Duodenal mucosa (tissue), 2 donors: ENCODE results near the gene PCDHGA3.
A peak's percentile ranks its signal among the peaks of the same experiment; 100 is the strongest.
"Not testable (repeated sequence)": the region's sequence is repeated elsewhere in the genome, so short reads cannot be mapped to it uniquely, and the experiment has no call there.

Source experiments
- H3K27ac ChIP-seq: one replicate; pipeline ENCODE4 v1.7.0; 2013; ENCODE audit warnings: low read depth, low read length
- H3K27me3 ChIP-seq, 2 donors: one replicate each; pipeline ENCODE4 v1.7.0; 2013; ENCODE audit warnings: low read length in 2 of 2, control low read depth in 1 of 2; ENCODE audit not compliant: insufficient read depth in 2 of 2, control insufficient read depth in 1 of 2
- H3K36me3 ChIP-seq, 2 donors: one replicate each; pipeline ENCODE4 v1.7.0; 2013; ENCODE audit warnings: low read length in 2 of 2, control low read depth in 1 of 2; ENCODE audit not compliant: insufficient read depth in 2 of 2, control insufficient read depth in 1 of 2
- H3K4me1 ChIP-seq, 2 donors: one replicate each; pipeline ENCODE4 v1.7.0; 2013; ENCODE audit warnings: low read length in 2 of 2, control low read depth in 1 of 2; ENCODE audit not compliant: insufficient read depth in 2 of 2, control insufficient read depth in 1 of 2
- H3K4me3 ChIP-seq, 2 donors: one replicate each; pipeline ENCODE4 v1.7.0; 2013; ENCODE audit warnings: low read length in 2 of 2, low read depth in 1 of 2
- H3K9ac ChIP-seq, 2 donors: one replicate each; pipeline ENCODE4 v1.7.0; 2013; ENCODE audit warnings: low read length in 2 of 2, low read depth in 1 of 2
- H3K9me3 ChIP-seq, 2 donors: one replicate each; pipeline ENCODE4 v1.7.0; 2013; ENCODE audit warnings: low read length in 2 of 2, control low read depth in 1 of 2; ENCODE audit not compliant: control insufficient read depth in 1 of 2

Gene PCDHGA3

GRCh38 chr5:141345327-141345726, 1.7 kb downstream of the PCDHGA3 start:
- Histone ChIP-seq H3K9me3 (peaks cover 12 to 29% of the 10 kb centered on the region in 2 donors), H3K9ac (no peak overlapping the region), H3K4me1 (no peaks in the 10 kb centered on the region), H3K27ac (no peak overlapping the region), H3K4me3 (no peak overlapping the region), H3K36me3 (no peaks in the 10 kb centered on the region), H3K27me3 (no peaks in the 10 kb centered on the region)

- not testable (repeated sequence) for H3K27ac ChIP-seq, H3K27me3 ChIP-seq, H3K9ac ChIP-seq, H3K36me3 ChIP-seq, H3K4me3 ChIP-seq, H3K4me1 ChIP-seq
- peaks cover 12 to 27% of the 10 kb centered on the region in 2 donors for H3K9me3 ChIP-seq
Observed at GRCh38 chr5:141346017-141346416, 2.4 kb downstream of the PCDHGA3 start.

GRCh38 chr5:141349917-141350619, 6.4 kb downstream of the PCDHGA3 start, which contains the start of gene PCDHGB1:
Gene PCDHGB1, plus strand, starts transcription at chr5:141350099. Its CDS starts 162 bp downstream, at chr5:141350261.
- H3K4me1 ChIP-seq: no peaks in the 10 kb centered on the region
- peaks cover 12 to 14% of the 10 kb centered on the region in 2 donors for H3K9me3 ChIP-seq
- no peaks in the 10 kb centered on the region for H3K36me3 ChIP-seq
- no peak within 1 kb of the TSS for H3K27ac ChIP-seq
- H3K9ac ChIP-seq: no peak within 1 kb of the TSS
- no peaks in the 10 kb centered on the region for H3K27me3 ChIP-seq
- no peak within 1 kb of the TSS for H3K4me3 ChIP-seq

- Histone ChIP-seq H3K27me3 (no peaks in the 10 kb centered on the region), H3K9me3 (peaks cover 18 to 20% of the 10 kb centered on the region in 2 donors), H3K4me1 (no peaks in the 10 kb centered on the region), H3K36me3 (no peaks in the 10 kb centered on the region), H3K4me3 (peak overlapping the region in 1 of 2 donors; percentile 29), H3K27ac (no peak overlapping the region), H3K9ac (no peak overlapping the region)
Observed at GRCh38 chr5:141351591-141351990, 8.0 kb downstream of the PCDHGA3 start.

- no peaks in the 10 kb centered on the region for H3K27me3 ChIP-seq
- H3K4me3 ChIP-seq: peak within 1 kb of the TSS in 1 of 2 donors; percentile 13
- H3K9ac ChIP-seq: no peak within 1 kb of the TSS
- no peaks in the 10 kb centered on the region for H3K36me3 ChIP-seq
- H3K9me3 ChIP-seq: peaks cover 25 to 28% of the 10 kb centered on the region in 2 donors
- H3K4me1 ChIP-seq: no peaks in the 10 kb centered on the region
- no peak within 1 kb of the TSS for H3K27ac ChIP-seq
Observed at GRCh38 chr5:141354900-141355469, 11.4 kb downstream of the PCDHGA3 start, which contains the start of gene PCDHGA4. Gene PCDHGA4, plus strand, starts transcription at chr5:141355021. Its CDS starts 87 bp downstream, at chr5:141355108.

GRCh38 chr5:141355641-141356040, 12.0 kb downstream of the PCDHGA3 start:
- H3K36me3 ChIP-seq: no peaks in the 10 kb centered on the region
- no peaks in the 10 kb centered on the region for H3K4me1 ChIP-seq
- no peak overlapping the region for H3K9ac ChIP-seq
- peaks cover 31% of the 10 kb centered on the region in 2 donors for H3K9me3 ChIP-seq
- H3K27ac ChIP-seq: no peak overlapping the region
- no peaks in the 10 kb centered on the region for H3K27me3 ChIP-seq
- H3K4me3 ChIP-seq: no peak overlapping the region

GRCh38 chr5:141356133-141356532, 12.5 kb downstream of the PCDHGA3 start:
- H3K4me1 ChIP-seq: no peaks in the 10 kb centered on the region
- no peak overlapping the region for H3K9ac ChIP-seq
- no peak overlapping the region for H3K4me3 ChIP-seq
- H3K27me3 ChIP-seq: no peaks in the 10 kb centered on the region
- peaks cover 31 to 34% of the 10 kb centered on the region in 2 donors for H3K9me3 ChIP-seq
- no peak overlapping the region for H3K27ac ChIP-seq
- no peaks in the 10 kb centered on the region for H3K36me3 ChIP-seq

GRCh38 chr5:141356950-141357349, 13.3 kb downstream of the PCDHGA3 start:
- H3K4me1 ChIP-seq: no peaks in the 10 kb centered on the region
- no peak overlapping the region for H3K27ac ChIP-seq
- no peaks in the 10 kb centered on the region for H3K36me3 ChIP-seq
- H3K4me3 ChIP-seq: peak overlapping the region in 1 of 2 donors; percentile 20
- peaks cover 33 to 34% of the 10 kb centered on the region in 2 donors for H3K9me3 ChIP-seq
- no peak overlapping the region for H3K9ac ChIP-seq
- H3K27me3 ChIP-seq: no peaks in the 10 kb centered on the region

GRCh38 chr5:141359790-141360426, 16.3 kb downstream of the PCDHGA3 start, which contains the start of gene PCDHGB2:
Gene PCDHGB2, plus strand, starts transcription at chr5:141359994. Its CDS starts 142 bp downstream, at chr5:141360136.
- Histone ChIP-seq H3K9me3 (peaks cover 39 to 49% of the 10 kb centered on the region in 2 donors), H3K4me1 (no peaks in the 10 kb centered on the region), H3K27ac (no peak within 1 kb of the TSS), H3K9ac (no peak within 1 kb of the TSS), H3K4me3 (peak within 1 kb of the TSS; percentile 52 to 66), H3K36me3 (no peaks in the 10 kb centered on the region), H3K27me3 (no peaks in the 10 kb centered on the region)

GRCh38 chr5:141360685-141361084, 17.1 kb downstream of the PCDHGA3 start:
- Histone ChIP-seq H3K36me3 (no peaks in the 10 kb centered on the region), H3K4me1 (no peaks in the 10 kb centered on the region), H3K27ac (no peak overlapping the region), H3K9ac (no peak overlapping the region), H3K9me3 (peaks cover 42 to 50% of the 10 kb centered on the region in 2 donors), H3K27me3 (no peaks in the 10 kb centered on the region), H3K4me3 (peak overlapping the region in 1 of 2 donors; percentile 66)
